GM23338 (cell line): ENCODE data around the gene USP35. TPM values are rescaled to one million over a fixed set of nuclear protein-coding genes. Genes with fewer than 3 reads are reported as not detected.

Source experiments
- ATAC-seq: fragments of 200-7000 bp; cut with Tn5 transposase; 3 replicates; pipeline ENCODE4 v1.9.1; 2020
- DNase-seq: peaks from one replicate; pipeline ENCODE4 v3.0.0-alpha.2; 2015; ENCODE audit warnings: low spot score
- H2AFZ ChIP-seq: fragments of 200-600 bp; sonication (generic); 2 replicates; pipeline ENCODE4 v1.8.0; 2016; ENCODE audit warnings: antibody characterized with exemption, mild to moderate bottlenecking, moderate library complexity
- H3F3A ChIP-seq: fragments of 200-600 bp; sonication (generic); replicated peaks from 2 replicates; pipeline ENCODE4 v1.8.0; 2017; ENCODE audit warnings: antibody characterized with exemption, mixed run types, low read depth
- H3K27ac ChIP-seq: fragments of 200-600 bp; sonication (generic); 2 replicates; pipeline ENCODE4 v1.6.1; 2016; ENCODE audit warnings: low read depth
- H3K27me3 ChIP-seq: fragments of 200-600 bp; sonication (generic); 2 replicates; pipeline ENCODE4 v1.8.0; 2016; ENCODE audit warnings: mild to moderate bottlenecking, mixed run types, moderate library complexity; ENCODE audit not compliant: insufficient read depth
- H3K36me3 ChIP-seq: fragments of 200-600 bp; sonication (generic); 2 replicates; pipeline ENCODE4 v1.8.0; 2016; ENCODE audit warnings: mild to moderate bottlenecking; ENCODE audit not compliant: insufficient read depth
- H3K4me1 ChIP-seq: fragments of 200-600 bp; sonication (generic); 2 replicates; pipeline ENCODE4 v1.8.0; 2016; ENCODE audit warnings: mild to moderate bottlenecking, moderate library complexity; ENCODE audit not compliant: insufficient read depth
- H3K4me2 ChIP-seq: fragments of 200-600 bp; sonication (generic); 2 replicates; pipeline ENCODE4 v1.7.1; 2017; ENCODE audit warnings: mixed run types
- H3K4me3 ChIP-seq: fragments of 200-600 bp; sonication (generic); 2 replicates; pipeline ENCODE4 v1.6.1; 2016; ENCODE audit warnings: mixed run types
- H3K79me2 ChIP-seq: fragments of 200-600 bp; sonication (generic); replicated peaks from 2 replicates; pipeline ENCODE4 v1.8.0; 2017; ENCODE audit warnings: mild to moderate bottlenecking; ENCODE audit not compliant: insufficient read depth
- H3K9me2 ChIP-seq: fragments of 200-600 bp; sonication (generic); 2 replicates; pipeline ENCODE4 v1.8.0; 2017; ENCODE audit not compliant: insufficient read depth
- H4K20me1 ChIP-seq: fragments of 200-600 bp; sonication (generic); replicated peaks from 2 replicates; pipeline ENCODE4 v1.8.0; 2017; ENCODE audit warnings: mild to moderate bottlenecking; ENCODE audit not compliant: insufficient read depth
- H3K27ac Mint-ChIP-seq: 2 replicates; pipeline ENCODE4 v1.8.0; 2020; ENCODE audit warnings: inconsistent platforms, mild to moderate bottlenecking, moderate library complexity, mixed read lengths
- H3K27me3 Mint-ChIP-seq: 3 replicates; pipeline ENCODE4 v1.8.0; 2022; ENCODE audit warnings: low read depth, mild to moderate bottlenecking, moderate library complexity, mixed read lengths, inconsistent platforms; ENCODE audit not compliant: insufficient read depth, poor library complexity
- H3K36me3 Mint-ChIP-seq: 3 replicates; pipeline ENCODE4 v1.8.0; 2021; ENCODE audit warnings: low read depth, mild to moderate bottlenecking, inconsistent platforms, moderate library complexity, mixed read lengths
- H3K4me1 Mint-ChIP-seq: 3 replicates; pipeline ENCODE4 v1.8.0; 2020; ENCODE audit warnings: mild to moderate bottlenecking, inconsistent platforms, mixed read lengths
- H3K4me3 Mint-ChIP-seq: 3 replicates; pipeline ENCODE4 v1.8.0; 2021; ENCODE audit warnings: moderate library complexity, mild to moderate bottlenecking, inconsistent platforms, mixed read lengths
- H3K9me3 Mint-ChIP-seq: 3 replicates; pipeline ENCODE4 v1.8.0; 2020; ENCODE audit warnings: moderate library complexity, mild to moderate bottlenecking, inconsistent platforms, mixed read lengths
- EZH2 ChIP-seq: fragments of 200-600 bp; sonication (generic); IDR thresholded peaks from one replicate; pipeline ENCODE4 v1.8.0; 2017; ENCODE audit warnings: antibody characterized with exemption, mild to moderate bottlenecking, low read depth; ENCODE audit not compliant: unreplicated experiment
- EZH2phosphoT487 ChIP-seq: fragments of 200-600 bp; sonication (generic); IDR thresholded peaks from one replicate; pipeline ENCODE4 v1.8.1; 2018; ENCODE audit warnings: antibody characterized with exemption; ENCODE audit not compliant: unreplicated experiment
- JUNB ChIP-seq: IDR thresholded peaks from one replicate; pipeline ENCODE4 v1.6.1; 2016; ENCODE audit warnings: antibody characterized with exemption; ENCODE audit not compliant: unreplicated experiment
- NANOG ChIP-seq: IDR thresholded peaks from 2 replicates; pipeline ENCODE4 v1.6.1; 2016; ENCODE audit warnings: antibody characterized with exemption, borderline replicate concordance
- ZNF114 ChIP-seq: fragments of 250-450 bp; sonication (Bioruptor Pico); IDR thresholded peaks from 2 replicates; pipeline ENCODE4 v1.5.0; 2020; ENCODE audit warnings: mild to moderate bottlenecking, moderate library complexity
- ZNF331 ChIP-seq: fragments of 250-450 bp; sonication (Bioruptor Pico); IDR thresholded peaks from 2 replicates; pipeline ENCODE4 v1.5.0; 2020; ENCODE audit warnings: low read depth, mild to moderate bottlenecking, moderate library complexity
- polyA plus RNA-seq: library from polyadenylated mRNA; unstranded; fragments of >200 nt; fragmentation: Nextera tagmentation; extraction: Ambion mirVana; gene quantifications from 2 replicates; pipeline ENCODE4 v1.2.1, GENCODE V29; 2016
- total RNA-seq: library from RNA; depleted of rRNA; stranded (reverse); fragments of >200 nt; shearing (Covaris generic); gene quantifications from 2 replicates; pipeline ENCODE4 v1.2.3, GENCODE V29; 2014
- TF ChIP-seq, protein P1 (sequence below): IDR thresholded peaks from one replicate; pipeline ENCODE4 v1.6.1; 2018; ENCODE audit warnings: antibody characterized with exemption; ENCODE audit not compliant: unreplicated experiment
- TF ChIP-seq, protein P2 (sequence below): IDR thresholded peaks from 2 replicates; pipeline ENCODE4 v1.6.1; 2016; ENCODE audit warnings: antibody characterized with exemption
- TF ChIP-seq, protein P3 (sequence below): fragments of 250-450 bp; sonication (Bioruptor Pico); IDR thresholded peaks from 2 replicates; pipeline ENCODE4 v1.5.0; 2020; ENCODE audit warnings: mild to moderate bottlenecking, moderate library complexity

The USP35 gene
- total and polyA plus RNA-seq, 2 experiments from 2014 or later = 2.5 to 10.7 TPM

GRCh38 chr11:78195917-78196560 is 7.3 kb downstream of the USP35 start (continued):
- TF ChIP-seq, protein P1, sequence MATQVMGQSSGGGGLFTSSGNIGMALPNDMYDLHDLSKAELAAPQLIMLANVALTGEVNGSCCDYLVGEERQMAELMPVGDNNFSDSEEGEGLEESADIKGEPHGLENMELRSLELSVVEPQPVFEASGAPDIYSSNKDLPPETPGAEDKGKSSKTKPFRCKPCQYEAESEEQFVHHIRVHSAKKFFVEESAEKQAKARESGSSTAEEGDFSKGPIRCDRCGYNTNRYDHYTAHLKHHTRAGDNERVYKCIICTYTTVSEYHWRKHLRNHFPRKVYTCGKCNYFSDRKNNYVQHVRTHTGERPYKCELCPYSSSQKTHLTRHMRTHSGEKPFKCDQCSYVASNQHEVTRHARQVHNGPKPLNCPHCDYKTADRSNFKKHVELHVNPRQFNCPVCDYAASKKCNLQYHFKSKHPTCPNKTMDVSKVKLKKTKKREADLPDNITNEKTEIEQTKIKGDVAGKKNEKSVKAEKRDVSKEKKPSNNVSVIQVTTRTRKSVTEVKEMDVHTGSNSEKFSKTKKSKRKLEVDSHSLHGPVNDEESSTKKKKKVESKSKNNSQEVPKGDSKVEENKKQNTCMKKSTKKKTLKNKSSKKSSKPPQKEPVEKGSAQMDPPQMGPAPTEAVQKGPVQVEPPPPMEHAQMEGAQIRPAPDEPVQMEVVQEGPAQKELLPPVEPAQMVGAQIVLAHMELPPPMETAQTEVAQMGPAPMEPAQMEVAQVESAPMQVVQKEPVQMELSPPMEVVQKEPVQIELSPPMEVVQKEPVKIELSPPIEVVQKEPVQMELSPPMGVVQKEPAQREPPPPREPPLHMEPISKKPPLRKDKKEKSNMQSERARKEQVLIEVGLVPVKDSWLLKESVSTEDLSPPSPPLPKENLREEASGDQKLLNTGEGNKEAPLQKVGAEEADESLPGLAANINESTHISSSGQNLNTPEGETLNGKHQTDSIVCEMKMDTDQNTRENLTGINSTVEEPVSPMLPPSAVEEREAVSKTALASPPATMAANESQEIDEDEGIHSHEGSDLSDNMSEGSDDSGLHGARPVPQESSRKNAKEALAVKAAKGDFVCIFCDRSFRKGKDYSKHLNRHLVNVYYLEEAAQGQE = no peak

DNA sequence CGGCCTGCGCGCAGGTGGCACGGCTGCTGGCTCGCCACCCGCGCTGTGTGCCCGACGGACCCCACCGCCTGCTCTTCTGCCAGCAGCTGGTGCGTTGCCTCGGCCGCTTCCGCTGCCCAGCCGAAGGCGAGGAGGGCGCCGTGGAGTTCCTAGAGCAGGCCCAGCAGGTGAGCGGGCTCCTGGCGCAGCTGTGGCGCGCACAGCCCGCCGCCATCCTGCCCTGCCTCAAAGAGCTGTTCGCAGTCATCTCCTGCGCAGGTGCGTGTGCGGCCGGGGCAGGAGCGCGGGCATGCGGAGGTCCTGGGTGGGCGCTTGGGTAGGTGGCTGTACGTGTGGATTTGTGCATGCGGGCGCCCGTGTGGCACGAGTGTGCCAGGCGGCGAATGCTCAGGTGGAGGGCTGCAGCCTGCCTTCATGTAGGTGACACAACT is 8.0 kb downstream of the USP35 start:
- H4K20me1 ChIP-seq = no peaks in the 10 kb centered on the region
- no peak overlapping the region for H3K27ac ChIP-seq
- H2AFZ ChIP-seq = no peak overlapping the region
- Mint-ChIP-seq H3K9me3 (no peaks in the 10 kb centered on the region), H3K27ac (no peak overlapping the region), H3K36me3 (peaks cover 8% of the 10 kb centered on the region; the same call in 2 of the 3 replicates), H3K27me3 (peaks cover 9% of the 10 kb centered on the region), H3K4me1 (peaks cover 2% of the 10 kb centered on the region), H3K4me3 (no peak overlapping the region)
- no peaks in the 10 kb centered on the region for H3K27me3 ChIP-seq
- H3K36me3 ChIP-seq = no peaks in the 10 kb centered on the region
- no peaks in the 10 kb centered on the region for H3K79me2 ChIP-seq
- H3K4me2 ChIP-seq = no peak overlapping the region
- no peak for DNase-seq
- H3K4me1 ChIP-seq = no peaks in the 10 kb centered on the region
- no peak for ATAC-seq
- no peak overlapping the region for H3K4me3 ChIP-seq
- no peaks in the 10 kb centered on the region for H3F3A ChIP-seq
- TF ChIP-seq NANOG (no peak), ZNF331 (CRISPR knock-in tag) (no peak), EZH2 (no peak), JUNB (no peak), ZNF114 (CRISPR knock-in tag) (no peak), EZH2phosphoT487 (no peak)
- TF ChIP-seq, protein P2, sequence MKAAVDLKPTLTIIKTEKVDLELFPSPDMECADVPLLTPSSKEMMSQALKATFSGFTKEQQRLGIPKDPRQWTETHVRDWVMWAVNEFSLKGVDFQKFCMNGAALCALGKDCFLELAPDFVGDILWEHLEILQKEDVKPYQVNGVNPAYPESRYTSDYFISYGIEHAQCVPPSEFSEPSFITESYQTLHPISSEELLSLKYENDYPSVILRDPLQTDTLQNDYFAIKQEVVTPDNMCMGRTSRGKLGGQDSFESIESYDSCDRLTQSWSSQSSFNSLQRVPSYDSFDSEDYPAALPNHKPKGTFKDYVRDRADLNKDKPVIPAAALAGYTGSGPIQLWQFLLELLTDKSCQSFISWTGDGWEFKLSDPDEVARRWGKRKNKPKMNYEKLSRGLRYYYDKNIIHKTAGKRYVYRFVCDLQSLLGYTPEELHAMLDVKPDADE = no peak
- TF ChIP-seq, protein P1 = no peak
- TF ChIP-seq, protein P3, sequence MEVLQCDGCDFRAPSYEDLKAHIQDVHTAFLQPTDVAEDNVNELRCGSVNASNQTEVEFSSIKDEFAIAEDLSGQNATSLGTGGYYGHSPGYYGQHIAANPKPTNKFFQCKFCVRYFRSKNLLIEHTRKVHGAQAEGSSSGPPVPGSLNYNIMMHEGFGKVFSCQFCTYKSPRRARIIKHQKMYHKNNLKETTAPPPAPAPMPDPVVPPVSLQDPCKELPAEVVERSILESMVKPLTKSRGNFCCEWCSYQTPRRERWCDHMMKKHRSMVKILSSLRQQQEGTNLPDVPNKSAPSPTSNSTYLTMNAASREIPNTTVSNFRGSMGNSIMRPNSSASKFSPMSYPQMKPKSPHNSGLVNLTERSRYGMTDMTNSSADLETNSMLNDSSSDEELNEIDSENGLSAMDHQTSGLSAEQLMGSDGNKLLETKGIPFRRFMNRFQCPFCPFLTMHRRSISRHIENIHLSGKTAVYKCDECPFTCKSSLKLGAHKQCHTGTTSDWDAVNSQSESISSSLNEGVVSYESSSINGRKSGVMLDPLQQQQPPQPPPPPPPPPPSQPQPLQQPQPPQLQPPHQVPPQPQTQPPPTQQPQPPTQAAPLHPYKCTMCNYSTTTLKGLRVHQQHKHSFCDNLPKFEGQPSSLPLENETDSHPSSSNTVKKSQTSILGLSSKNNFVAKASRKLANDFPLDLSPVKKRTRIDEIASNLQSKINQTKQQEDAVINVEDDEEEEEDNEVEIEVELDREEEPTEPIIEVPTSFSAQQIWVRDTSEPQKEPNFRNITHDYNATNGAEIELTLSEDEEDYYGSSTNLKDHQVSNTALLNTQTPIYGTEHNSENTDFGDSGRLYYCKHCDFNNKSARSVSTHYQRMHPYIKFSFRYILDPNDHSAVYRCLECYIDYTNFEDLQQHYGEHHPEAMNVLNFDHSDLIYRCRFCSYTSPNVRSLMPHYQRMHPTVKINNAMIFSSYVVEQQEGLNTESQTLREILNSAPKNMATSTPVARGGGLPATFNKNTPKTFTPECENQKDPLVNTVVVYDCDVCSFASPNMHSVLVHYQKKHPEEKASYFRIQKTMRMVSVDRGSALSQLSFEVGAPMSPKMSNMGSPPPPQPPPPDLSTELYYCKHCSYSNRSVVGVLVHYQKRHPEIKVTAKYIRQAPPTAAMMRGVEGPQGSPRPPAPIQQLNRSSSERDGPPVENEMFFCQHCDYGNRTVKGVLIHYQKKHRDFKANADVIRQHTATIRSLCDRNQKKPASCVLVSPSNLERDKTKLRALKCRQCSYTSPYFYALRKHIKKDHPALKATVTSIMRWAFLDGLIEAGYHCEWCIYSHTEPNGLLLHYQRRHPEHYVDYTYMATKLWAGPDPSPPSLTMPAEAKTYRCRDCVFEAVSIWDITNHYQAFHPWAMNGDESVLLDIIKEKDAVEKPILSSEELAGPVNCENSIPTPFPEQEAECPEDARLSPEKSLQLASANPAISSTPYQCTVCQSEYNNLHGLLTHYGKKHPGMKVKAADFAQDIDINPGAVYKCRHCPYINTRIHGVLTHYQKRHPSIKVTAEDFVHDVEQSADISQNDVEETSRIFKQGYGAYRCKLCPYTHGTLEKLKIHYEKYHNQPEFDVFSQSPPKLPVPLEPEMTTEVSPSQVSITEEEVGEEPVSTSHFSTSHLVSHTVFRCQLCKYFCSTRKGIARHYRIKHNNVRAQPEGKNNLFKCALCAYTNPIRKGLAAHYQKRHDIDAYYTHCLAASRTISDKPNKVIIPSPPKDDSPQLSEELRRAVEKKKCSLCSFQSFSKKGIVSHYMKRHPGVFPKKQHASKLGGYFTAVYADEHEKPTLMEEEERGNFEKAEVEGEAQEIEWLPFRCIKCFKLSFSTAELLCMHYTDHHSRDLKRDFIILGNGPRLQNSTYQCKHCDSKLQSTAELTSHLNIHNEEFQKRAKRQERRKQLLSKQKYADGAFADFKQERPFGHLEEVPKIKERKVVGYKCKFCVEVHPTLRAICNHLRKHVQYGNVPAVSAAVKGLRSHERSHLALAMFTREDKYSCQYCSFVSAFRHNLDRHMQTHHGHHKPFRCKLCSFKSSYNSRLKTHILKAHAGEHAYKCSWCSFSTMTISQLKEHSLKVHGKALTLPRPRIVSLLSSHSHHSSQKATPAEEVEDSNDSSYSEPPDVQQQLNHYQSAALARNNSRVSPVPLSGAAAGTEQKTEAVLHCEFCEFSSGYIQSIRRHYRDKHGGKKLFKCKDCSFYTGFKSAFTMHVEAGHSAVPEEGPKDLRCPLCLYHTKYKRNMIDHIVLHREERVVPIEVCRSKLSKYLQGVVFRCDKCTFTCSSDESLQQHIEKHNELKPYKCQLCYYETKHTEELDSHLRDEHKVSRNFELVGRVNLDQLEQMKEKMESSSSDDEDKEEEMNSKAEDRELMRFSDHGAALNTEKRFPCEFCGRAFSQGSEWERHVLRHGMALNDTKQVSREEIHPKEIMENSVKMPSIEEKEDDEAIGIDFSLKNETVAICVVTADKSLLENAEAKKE (CRISPR knock-in tag) = no peak
- H3K9me2 ChIP-seq = no peaks in the 10 kb centered on the region
